Mucosa of rectum (tissue), 2 donors: ENCODE measurements around the gene SCAF8.

Experiments used
- H3K27ac ChIP-seq, 2 donors: one replicate each; pipeline ENCODE4 v1.7.0; 2013; ENCODE audit warnings: inconsistent platforms in 2 of 2, low read depth in 2 of 2, low read length in 2 of 2
- H3K27me3 ChIP-seq, 2 donors: one replicate each; pipeline ENCODE4 v1.7.0; 2013; ENCODE audit warnings: low read length in 2 of 2; ENCODE audit not compliant: control insufficient read depth in 2 of 2, insufficient read depth in 2 of 2
- H3K36me3 ChIP-seq, 2 donors: one replicate each; pipeline ENCODE4 v1.7.0; 2013; ENCODE audit warnings: low read length in 2 of 2; ENCODE audit not compliant: control insufficient read depth in 2 of 2, insufficient read depth in 2 of 2
- H3K4me1 ChIP-seq, 2 donors: one replicate each; pipeline ENCODE4 v1.7.0; 2013; ENCODE audit warnings: low read length in 2 of 2, mild to moderate bottlenecking in 1 of 2; ENCODE audit not compliant: control insufficient read depth in 2 of 2, insufficient read depth in 2 of 2
- H3K4me3 ChIP-seq, 2 donors: one replicate each; pipeline ENCODE4 v1.7.0; 2013; ENCODE audit warnings: low read length in 2 of 2
- H3K9ac ChIP-seq, 2 donors: one replicate each; pipeline ENCODE4 v1.7.0; 2013; ENCODE audit warnings: low read length in 2 of 2, low read depth in 1 of 2, mild to moderate bottlenecking in 1 of 2
- H3K9me3 ChIP-seq, 2 donors: one replicate each; pipeline ENCODE4 v1.7.0; 2013; ENCODE audit warnings: low read length in 2 of 2; ENCODE audit not compliant: control insufficient read depth in 2 of 2
- donor health status: healthy.
- donor health status: Normal muscosa, but diverticular disease.

SCAF8 gene

DNA sequence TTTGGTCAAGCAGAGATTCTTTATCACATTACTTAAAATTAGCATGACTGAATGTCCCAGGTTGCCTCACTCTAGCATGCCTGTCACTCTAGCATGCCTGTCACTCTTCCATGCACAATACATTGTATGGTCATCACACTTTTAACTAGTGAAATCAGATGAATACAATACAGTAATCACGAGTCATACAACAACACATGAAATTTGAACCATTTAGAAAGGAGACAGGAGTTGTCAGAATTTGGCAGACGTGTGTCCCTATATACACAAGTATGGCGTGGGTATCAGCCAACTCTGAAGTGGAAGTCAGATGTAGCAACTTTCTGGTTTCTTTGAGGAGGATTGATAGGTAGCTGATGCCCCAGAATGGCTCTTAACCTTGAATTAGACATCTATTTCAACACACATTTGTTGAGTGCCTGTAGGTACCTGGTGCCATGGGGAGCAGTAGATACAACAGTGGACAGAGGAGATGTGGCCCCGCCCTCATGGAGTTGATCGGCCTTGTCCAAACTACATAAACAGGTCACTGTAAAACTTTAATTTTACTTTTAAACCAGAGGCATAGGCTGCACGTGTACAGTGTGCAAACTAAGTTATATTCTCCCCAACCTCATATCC lies 145.8 kb downstream of the SCAF8 start:
- H3K4me3 ChIP-seq, result no peak overlapping the region
- H3K27me3 ChIP-seq, result no peaks in the 10 kb centered on the region
- H3K4me1 ChIP-seq, result no peaks in the 10 kb centered on the region
- no peak overlapping the region for H3K9ac ChIP-seq
- peaks cover 0 to 4% of the 10 kb centered on the region in 2 donors for H3K36me3 ChIP-seq
- no peaks in the 10 kb centered on the region for H3K9me3 ChIP-seq
- no peak overlapping the region for H3K27ac ChIP-seq

DNA sequence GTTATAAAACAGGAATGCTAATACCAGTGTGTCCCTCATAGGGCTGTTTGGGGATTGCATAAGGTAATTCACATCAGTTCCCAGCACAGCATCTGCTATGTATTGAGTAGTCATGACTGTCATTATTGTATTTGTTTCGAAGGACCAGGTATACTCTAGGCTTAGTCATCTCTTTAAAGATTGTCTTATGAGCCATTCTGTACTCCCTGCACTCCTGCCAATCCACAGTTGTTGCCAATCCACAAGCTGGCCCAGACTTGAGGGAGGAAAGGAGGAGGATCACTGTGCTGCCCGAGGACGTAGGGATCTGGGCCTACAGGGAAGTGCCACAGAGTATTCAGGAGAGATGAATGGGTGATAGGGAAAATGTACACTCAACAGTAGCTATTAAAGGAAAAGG lies 148.9 kb downstream of the SCAF8 start:
- Histone ChIP-seq H3K27ac (no peak overlapping the region), H3K36me3 (peaks cover 0 to 4% of the 10 kb centered on the region in 2 donors), H3K27me3 (no peaks in the 10 kb centered on the region)

More for the DNA sequence above, 148.9 kb downstream of the SCAF8 start:
- Histone ChIP-seq H3K4me1 (no peaks in the 10 kb centered on the region), H3K4me3 (no peak overlapping the region), H3K9ac (no peak overlapping the region), H3K9me3 (no peaks in the 10 kb centered on the region)
